Rectal smooth muscle tissue (tissue), 1 donor: ENCODE measurements around the gene HOXD1.
A peak's percentile ranks its signal among the peaks of the same experiment; 100 is the strongest.

Source experiments
- H3K27ac ChIP-seq: one replicate; pipeline ENCODE4 v1.7.0; 2013; ENCODE audit warnings: low read depth, low read length, inconsistent platforms
- H3K27me3 ChIP-seq: one replicate; pipeline ENCODE4 v1.7.0; 2013; ENCODE audit warnings: low read length; ENCODE audit not compliant: control insufficient read depth, insufficient read depth
- H3K36me3 ChIP-seq: one replicate; pipeline ENCODE4 v1.7.0; 2013; ENCODE audit warnings: low read length; ENCODE audit not compliant: control insufficient read depth, insufficient read depth
- H3K4me1 ChIP-seq: one replicate; pipeline ENCODE4 v1.7.0; 2013; ENCODE audit warnings: low read length; ENCODE audit not compliant: control insufficient read depth, insufficient read depth
- H3K4me3 ChIP-seq: one replicate; pipeline ENCODE4 v1.7.0; 2013; ENCODE audit warnings: low read length
- H3K9ac ChIP-seq: one replicate; pipeline ENCODE4 v1.7.0; 2013; ENCODE audit warnings: low read length

HOXD1 gene

DNA sequence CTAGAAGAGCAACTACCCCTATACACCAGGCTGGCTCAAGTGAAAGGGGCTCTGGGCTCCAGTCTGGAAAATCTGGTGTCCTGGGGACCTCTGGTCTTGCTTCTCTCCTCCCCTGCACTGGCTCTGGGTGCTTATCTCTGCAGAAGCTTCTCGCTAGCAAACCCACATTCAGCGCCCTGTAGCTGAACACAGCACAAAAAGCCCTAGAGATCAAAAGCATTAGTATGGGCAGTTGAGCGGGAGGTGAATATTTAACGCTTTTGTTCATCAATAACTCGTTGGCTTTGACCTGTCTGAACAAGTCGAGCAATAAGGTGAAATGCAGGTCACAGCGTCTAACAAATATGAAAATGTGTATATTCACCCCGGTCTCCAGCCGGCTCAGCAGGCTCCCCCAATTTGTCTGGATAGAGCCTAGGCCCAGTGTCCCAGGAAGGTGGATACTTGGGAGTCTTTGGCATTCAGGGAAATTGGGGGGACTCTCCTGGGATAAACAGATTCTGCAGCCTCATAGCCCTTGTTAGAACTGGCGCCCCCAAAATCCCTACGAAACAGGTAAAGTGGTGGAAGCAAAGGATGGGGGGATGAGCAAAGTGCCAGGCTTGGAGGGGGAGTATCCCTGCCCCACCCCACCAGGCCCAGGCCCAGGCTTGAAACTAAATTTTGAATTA lies 39.6 kb upstream of the HOXD1 start:
- Histone ChIP-seq H3K4me3 (no peak overlapping the region), H3K9ac (no peak overlapping the region), H3K27ac (no peak overlapping the region), H3K27me3 (peaks cover 7% of the 10 kb centered on the region), H3K4me1 (no peaks in the 10 kb centered on the region), H3K36me3 (peaks cover 3% of the 10 kb centered on the region)

DNA sequence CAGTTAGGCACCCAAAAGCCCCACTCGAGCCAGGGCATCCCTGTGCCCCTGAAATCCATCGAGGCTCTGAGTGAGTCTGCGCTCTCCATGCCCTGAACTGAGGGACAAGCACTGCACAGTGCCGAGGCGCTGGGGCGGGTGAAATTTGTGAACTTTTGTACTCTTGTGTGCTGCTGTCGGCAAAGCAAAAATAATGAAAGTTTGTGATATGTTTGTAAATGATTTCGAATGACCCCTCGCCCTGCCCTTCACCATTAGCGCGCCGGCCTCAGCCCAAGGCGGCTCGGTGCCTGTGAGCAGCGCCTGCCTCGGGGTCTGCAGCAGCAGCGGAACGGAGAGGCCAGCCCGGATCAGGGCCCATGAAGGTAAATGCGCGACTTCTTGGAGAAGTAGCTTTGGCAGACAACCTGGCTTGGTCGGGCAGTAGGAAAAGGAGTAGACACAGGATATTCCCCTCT lies 39.0 kb upstream of the HOXD1 start:
- Histone ChIP-seq H3K4me3 (no peak overlapping the region), H3K36me3 (peaks cover 3% of the 10 kb centered on the region), H3K9ac (no peak overlapping the region), H3K27me3 (peaks cover 7% of the 10 kb centered on the region), H3K27ac (no peak overlapping the region), H3K4me1 (no peaks in the 10 kb centered on the region)

DNA sequence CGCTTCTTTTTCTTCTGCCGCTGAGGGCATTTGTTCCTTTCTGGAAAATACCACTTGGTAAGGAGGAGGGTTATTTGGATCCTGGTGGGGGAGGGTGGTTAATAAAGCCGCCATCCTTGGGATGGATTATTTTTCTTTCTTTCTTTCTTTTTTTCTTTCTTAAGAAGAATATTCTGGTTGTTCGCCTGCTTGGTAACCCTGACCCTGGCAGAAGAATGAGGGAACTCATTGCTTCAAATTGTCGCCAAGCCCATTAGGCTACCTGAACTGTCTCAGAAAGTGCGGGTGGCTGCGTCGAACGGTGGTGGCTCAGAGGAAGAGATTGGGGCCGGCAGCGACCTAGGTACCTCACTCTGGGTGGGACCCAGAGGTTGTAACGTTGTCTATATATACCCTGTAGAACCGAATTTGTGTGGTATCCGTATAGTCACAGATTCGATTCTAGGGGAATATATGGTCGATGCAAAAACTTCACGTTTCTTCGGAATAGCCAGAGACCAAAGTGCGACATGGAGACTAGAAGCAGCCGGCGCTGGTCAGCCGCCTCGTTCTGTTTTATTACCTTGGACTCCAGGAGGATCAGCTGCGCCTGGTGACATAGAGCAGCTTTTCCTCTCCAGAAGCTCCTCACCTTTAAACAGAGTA lies 38.4 kb upstream of the HOXD1 start:
- Histone ChIP-seq H3K27ac (no peak overlapping the region), H3K36me3 (peaks cover 3% of the 10 kb centered on the region), H3K4me1 (no peaks in the 10 kb centered on the region), H3K9ac (no peak overlapping the region), H3K4me3 (no peak overlapping the region), H3K27me3 (peaks cover 7% of the 10 kb centered on the region)

DNA sequence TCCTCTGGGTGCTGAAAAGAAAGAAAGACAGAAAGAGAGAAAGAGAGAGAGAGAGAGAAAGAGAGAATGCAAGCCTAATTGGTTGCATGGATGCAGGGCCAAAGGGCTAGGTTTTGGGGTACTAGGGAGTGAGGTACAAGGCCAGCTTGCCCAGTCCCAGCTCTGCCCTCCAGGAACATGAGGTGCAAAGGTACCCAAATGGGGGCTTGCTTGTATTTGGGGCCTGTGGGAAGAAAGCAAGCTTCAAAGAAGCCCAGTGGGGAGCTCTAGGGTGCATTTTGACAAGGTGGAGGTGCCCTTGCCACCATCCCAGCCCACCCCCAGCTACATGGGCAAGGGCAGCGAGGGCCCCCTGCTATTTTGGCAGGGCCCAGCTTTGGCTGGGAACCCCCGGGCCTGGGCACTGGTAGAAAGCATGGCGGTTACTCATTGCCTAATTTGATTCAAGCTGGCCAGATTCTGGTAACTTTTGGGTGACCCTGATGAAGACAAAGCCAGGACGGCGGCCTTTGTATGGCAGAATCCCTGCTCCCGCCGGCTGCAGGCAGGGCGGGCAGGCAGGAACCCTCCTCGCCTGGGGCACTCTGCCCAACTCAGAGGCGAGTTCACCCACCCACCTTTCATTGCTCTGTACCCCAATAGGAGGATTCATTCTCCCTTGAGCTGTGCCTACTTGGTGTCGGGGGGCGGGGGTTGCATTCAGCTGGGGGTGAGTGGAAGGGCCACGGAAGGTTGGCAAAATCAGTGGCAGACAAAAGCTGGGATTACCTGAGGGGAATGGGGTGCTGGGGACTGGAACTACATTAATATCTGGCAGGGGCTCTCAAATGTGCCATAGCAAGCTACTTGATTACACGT lies 37.7 kb upstream of the HOXD1 start:
- Histone ChIP-seq H3K27me3 (peaks cover 7% of the 10 kb centered on the region), H3K4me3 (no peak overlapping the region), H3K4me1 (no peaks in the 10 kb centered on the region), H3K27ac (no peak overlapping the region), H3K9ac (no peak overlapping the region), H3K36me3 (peaks cover 3% of the 10 kb centered on the region)

DNA sequence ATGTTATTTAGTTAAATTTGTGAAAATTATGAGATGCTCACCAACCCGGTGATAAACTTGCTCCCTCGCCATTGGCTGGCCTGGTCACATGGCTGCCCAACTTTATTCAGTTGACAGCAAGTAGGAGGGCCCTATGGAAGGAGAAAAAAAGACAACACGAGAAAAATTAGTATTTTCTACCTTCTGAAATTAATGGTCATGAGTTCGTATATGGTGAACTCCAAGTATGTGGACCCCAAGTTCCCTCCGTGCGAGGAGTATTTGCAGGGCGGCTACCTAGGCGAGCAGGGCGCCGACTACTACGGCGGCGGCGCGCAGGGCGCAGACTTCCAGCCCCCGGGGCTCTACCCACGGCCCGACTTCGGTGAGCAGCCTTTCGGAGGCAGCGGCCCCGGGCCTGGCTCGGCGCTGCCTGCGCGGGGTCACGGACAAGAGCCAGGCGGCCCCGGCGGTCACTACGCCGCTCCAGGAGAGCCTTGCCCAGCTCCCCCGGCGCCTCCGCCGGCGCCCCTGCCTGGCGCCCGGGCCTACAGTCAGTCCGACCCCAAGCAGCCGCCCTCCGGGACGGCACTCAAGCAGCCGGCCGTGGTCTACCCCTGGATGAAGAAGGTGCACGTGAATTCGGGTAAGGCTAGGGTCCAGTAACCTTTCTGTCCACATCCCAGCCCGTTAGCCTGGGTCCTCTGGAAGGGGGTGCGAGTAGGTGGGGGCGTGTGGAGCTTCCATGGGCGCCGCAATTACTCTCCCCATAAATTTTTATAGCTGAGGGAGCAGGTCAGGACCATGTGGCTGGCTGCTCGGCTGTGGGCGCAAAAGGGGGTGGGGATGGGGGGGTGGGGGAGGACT lies 36.8 kb upstream of the HOXD1 start, which contains the start of gene HOXD4:
TSS of gene HOXD4 (plus strand) at position 109 of the 846 bp plus-strand sequence. CDS start at position 193, 84 bp downstream.
- Histone ChIP-seq H3K27ac (no peak within 1 kb of the TSS), H3K4me3 (no peak within 1 kb of the TSS), H3K9ac (no peak within 1 kb of the TSS), H3K36me3 (peaks cover 3% of the 10 kb centered on the region), H3K27me3 (peaks cover 7% of the 10 kb centered on the region), H3K4me1 (no peaks in the 10 kb centered on the region)

DNA sequence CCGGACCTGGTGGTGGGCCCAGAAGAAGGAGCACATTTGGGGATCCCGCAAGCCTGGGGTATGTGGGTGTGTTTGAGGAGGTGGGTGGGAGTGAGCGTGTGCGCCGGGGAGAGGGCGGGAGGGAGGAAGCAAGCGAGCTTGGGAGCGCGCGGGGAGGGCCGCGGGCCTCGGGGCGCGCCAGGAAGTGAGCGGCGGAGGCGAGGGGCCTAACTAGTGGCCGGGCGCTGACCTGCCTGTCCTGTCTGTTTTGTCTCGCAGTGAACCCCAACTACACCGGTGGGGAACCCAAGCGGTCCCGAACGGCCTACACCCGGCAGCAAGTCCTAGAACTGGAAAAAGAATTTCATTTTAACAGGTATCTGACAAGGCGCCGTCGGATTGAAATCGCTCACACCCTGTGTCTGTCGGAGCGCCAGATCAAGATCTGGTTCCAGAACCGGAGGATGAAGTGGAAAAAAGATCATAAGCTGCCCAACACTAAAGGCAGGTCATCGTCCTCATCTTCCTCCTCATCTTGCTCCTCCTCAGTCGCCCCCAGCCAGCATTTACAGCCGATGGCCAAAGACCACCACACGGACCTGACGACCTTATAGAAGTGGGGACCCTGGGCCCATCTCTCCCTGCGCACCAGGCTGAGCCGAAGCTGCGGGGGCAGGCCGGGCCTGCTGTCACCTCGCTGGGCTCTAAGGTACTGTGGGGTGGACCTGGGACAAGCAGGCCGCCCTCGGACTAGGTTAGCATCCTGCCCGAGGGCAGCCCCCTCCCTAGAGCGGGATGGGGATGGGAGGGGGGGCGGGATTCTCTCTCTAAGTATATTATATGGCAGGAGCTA lies 35.9 kb upstream of the HOXD1 start:
- Histone ChIP-seq H3K9ac (no peak overlapping the region), H3K36me3 (peaks cover 3% of the 10 kb centered on the region), H3K4me1 (no peaks in the 10 kb centered on the region), H3K27ac (no peak overlapping the region), H3K27me3 (peaks cover 7% of the 10 kb centered on the region), H3K4me3 (no peak overlapping the region)

DNA sequence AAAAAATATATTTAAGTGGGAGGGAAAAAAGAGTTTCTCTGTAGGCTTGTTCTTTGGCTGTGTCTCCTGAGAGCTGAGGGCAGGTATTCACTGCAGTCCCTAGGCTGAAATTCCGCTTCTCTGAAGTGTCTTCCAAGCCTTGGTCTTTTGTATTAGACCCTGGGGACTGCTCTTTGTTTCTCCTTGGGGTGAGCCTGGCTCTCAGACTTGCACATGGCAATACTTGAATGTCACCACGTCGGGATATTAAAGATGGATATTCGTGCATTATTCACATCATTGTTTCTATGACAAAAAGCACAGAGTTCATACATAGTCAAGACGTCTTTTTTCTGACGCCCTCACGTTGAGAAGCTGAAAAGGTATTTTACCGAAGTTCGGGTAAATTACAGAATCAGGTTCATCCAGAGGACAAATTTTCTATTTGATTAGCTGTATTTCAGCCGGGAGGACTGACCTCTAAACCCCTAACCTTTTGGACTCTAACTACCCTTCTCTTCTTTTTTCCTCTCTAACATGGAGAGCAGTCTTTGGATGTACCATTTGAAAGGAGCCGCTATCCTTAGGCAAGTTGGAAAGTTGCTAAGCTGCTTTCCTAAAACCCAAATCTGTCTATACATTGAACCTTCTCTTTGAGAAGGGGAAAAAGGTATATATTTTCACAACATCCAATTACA lies 33.8 kb upstream of the HOXD1 start:
- H3K27me3 ChIP-seq = peaks cover 20% of the 10 kb centered on the region
- no peak overlapping the region for H3K9ac ChIP-seq

DNA sequence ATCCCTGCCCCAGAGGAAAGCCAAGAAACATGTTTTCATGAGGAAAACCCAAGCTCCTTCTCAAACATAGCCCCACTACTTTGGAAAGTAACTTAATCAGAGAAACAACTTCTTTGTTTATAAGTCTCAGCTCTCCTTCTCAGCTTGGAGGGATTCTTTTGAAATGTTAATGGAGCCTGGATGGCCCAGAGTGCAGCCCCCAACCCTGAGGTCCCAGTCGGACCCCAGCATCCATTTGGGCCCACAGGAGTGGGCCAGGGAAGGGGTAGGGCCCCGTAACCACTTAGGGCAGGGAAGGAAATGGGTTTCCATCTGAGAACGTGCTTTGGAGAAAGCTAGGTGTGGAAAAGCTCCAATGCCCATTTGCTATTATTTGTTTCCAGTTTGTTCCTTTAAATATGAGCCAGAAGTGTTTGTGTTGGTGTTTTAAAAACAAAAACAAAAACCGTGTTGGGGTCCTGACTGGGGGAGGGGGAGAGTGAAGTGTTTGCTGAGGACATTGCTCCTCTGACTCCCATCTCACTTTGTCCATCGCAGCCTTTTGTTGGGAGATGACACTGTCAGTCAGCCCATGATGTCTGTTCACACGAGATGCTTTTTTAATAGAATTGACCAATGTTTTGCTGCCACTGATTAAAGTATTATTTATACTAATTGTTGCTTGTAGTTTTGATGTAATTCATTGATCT lies 33.0 kb upstream of the HOXD1 start:
- H3K4me3 ChIP-seq = no peak overlapping the region
- H3K36me3 ChIP-seq = peaks cover 3% of the 10 kb centered on the region
- H3K9ac ChIP-seq = no peak overlapping the region
- no peak overlapping the region for H3K27ac ChIP-seq
- H3K27me3 ChIP-seq = peaks cover 27% of the 10 kb centered on the region
- no peaks in the 10 kb centered on the region for H3K4me1 ChIP-seq

More for the DNA sequence above, 33.8 kb upstream of the HOXD1 start:
- Histone ChIP-seq H3K27ac (no peak overlapping the region), H3K4me1 (no peaks in the 10 kb centered on the region), H3K36me3 (peaks cover 3% of the 10 kb centered on the region), H3K4me3 (no peak overlapping the region)

DNA sequence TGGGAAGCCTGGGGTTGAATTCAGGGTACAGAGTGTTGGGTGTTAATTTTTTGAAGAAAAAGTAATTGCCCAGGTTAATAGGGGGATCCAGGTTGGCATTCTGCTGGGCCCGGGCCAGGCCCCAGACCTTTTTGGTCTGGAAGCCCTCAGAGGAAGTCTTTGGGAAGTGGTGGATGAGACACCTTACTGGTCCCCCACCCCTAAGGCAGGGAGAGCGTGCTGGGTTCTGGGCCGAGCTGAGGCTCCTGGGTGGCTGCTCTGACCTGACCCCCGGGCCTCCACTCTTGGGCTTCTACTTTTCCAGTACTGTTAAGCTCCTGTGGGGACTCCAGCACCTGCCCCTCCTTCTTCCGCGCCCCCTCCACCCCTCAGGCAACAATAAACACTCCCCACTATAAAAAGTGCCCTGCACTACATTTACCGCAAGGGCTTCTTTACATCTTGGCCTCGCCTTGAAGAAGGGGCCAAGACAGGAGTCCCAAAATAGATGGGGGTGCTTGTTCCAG lies 32.1 kb upstream of the HOXD1 start:
- peaks cover 3% of the 10 kb centered on the region for H3K36me3 ChIP-seq
- H3K9ac ChIP-seq = no peak overlapping the region
- H3K27me3 ChIP-seq = peaks cover 31% of the 10 kb centered on the region
- no peaks in the 10 kb centered on the region for H3K4me1 ChIP-seq
- H3K27ac ChIP-seq = no peak overlapping the region
- H3K4me3 ChIP-seq = no peak overlapping the region

DNA sequence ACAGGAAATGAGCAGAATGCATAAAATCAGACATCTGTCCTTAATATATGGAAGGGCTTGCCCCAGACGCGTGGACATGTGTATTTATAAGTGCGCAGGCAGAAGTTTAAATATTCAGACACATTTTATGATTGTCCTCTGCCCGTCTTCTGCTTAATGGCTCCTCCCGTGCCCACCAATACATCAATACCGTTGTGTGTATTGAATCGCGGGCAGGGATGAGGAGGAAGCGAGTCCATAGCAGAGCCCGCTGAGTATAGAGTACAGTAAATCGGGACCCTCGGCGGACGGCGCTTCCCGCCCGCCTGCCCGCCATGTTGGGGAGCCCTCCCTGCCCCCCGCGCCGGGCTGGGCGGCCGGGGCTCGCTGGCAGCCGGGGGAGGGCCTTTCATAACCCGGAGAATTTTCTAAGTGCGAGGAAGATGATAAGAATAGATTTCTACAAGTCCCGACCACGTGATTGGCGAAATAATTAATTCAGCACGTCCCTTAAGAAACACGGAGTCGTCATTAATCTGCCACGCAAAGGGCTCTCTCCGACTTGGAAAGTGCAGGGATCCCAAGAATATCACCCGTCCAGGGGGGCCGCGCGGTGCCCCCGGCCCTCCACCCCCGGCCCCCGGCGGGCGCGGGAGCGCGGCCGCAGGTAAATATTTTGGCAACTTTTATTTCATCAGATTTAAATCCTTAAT lies 31.5 kb upstream of the HOXD1 start, which contains the start of gene HOXD3:
TSS of gene HOXD3 (plus strand) at position 501 of the 692 bp plus-strand sequence. CDS start 11,808 bp downstream, outside the sequence.
- H3K9ac ChIP-seq = no peak within 1 kb of the TSS
- no peak within 1 kb of the TSS for H3K27ac ChIP-seq
- H3K4me3 ChIP-seq = peak within 1 kb of the TSS; percentile 44

More for the DNA sequence above, 31.5 kb upstream of the HOXD1 start, which contains the start of gene HOXD3:
- H3K36me3 ChIP-seq = peaks cover 3% of the 10 kb centered on the region
- H3K27me3 ChIP-seq = peaks cover 33% of the 10 kb centered on the region
- H3K4me1 ChIP-seq = no peaks in the 10 kb centered on the region
